ENCODE data around the gene OTC. TPM values are rescaled to one million over a fixed set of nuclear protein-coding genes. Genes with fewer than 3 reads are reported as not detected.

Gene OTC
- total RNA-seq, 2 experiments from 2014 or later, result not detected

DNA sequence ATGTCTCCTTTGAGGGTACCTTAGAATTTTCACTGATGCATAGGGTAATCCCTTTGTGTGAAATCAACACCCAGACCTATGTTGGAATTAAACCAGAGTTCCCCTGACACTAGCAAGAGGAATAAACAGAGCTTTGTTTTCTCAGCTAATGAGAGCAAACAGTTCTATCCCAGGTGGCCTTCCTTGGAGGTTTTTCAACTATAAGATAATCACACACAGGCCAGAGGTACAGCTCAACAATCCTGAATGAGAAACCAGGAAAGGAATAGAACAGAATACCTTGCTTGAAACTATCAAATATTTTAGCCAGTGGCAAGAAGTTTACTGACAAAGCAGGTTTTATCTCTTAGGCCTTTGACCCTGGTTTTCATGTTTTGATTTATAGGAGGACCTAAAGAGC lies 100.2 kb downstream of the OTC start:
- ChIA-PET POLR2A (no interaction called here), CTCF (no interaction called here)

DNA sequence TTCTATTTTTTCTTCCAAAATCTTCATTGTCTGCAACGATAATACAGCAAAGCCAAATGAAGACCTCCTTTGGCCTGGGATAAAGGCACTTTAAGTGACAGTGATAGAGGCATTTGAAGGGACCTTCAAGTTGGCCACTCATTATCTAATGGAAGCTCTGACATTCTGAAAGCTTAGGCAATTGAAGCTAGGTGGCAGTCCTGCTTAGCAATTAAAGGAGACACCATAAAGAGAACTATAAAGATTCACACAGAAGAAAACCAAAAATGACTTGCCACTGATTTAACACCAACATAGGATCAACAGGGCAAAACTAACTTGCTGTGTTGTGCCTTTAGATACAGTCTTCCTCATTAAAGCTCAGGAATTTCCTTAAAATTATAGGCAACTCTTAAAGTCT lies 105.7 kb downstream of the OTC start:
- POLR2A ChIA-PET, result no interaction called here
- CTCF ChIA-PET, result no interaction called here

DNA sequence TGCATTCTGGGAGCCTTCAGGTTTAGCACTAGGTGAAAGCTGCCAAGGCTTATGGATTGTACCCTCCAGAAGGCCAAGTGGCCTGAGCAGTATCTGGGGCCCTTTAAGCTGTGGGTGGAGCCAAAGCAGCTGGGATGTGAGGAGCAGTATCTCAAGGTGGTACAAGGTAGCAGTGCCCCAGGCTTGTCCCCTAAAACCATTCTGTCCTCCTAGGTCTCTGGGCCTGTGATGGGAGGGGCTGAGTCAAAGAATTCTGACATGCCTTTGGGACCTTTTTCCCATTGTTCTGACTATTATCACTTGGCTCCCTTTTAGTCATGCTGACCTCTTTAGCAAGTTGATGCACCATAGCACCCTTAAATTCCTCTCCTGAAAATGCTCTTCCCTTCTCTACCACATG lies 109.9 kb downstream of the OTC start:
- ChIA-PET CTCF (no interaction called here), POLR2A (no interaction called here)

DNA sequence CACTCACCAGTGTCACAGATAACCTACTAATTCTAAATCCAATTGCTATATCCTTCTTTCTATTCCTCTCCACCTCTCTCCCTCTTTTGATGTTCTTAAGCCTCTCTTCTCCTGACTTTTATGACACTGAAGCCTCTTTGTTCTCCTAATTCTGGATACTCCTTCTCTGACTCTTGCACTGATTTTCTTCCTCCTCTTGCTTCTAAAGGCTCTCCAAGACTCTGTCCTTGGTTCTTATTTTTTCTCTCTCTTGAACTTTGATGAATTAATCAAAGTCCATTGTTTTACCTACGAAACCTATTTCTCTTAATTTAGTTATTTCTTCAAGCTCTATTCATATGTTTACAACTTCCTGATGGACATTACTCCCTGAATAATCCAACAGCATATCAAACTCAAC lies 113.3 kb downstream of the OTC start:
- CTCF ChIA-PET, result no interaction called here
- POLR2A ChIA-PET, result no interaction called here

DNA sequence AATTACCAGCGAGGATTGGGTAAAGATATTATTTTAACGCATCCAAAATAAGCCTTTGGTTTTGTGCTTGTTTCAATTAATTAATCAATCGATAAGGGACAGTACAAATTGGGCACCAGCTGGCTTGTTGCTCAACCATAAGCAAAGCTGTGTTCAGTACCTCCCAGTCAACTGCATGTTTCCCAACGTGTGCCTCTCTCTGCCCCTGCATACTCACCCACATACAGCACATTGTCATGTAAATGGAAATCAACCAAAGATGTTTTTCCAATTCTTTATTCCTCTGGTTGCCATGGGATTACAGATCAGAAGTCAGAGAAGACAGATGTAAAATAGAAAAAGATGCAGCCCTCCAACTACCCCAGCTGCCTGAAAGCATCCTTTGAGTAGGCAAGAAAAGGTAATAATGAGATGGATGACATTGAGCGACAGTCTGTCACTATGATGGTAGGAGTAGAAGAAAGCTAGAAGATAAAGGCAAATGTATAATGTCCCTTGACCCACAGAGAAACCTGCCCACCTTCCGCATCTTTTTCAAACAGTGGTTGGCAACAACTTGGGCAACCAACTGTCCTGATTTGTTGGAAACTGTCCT lies 116.3 kb downstream of the OTC start:
- CTCF ChIA-PET, result no interaction called here
- POLR2A ChIA-PET, result no interaction called here

Other genes with a start within 250 kb of the OTC start
- gene SRPX, start 131.7 kb upstream of the OTC start, total RNA-seq, result not detected
- 10 to 100 TPM in 1 of 2 experiments, 1 to 10 TPM in 1; 8.3 to 10.6 TPM for gene RPGR, start 25.1 kb upstream of the OTC start, total RNA-seq
- under 1 TPM; 0.23 to 0.27 TPM for gene TSPAN7, start 208.9 kb downstream of the OTC start, total RNA-seq

All from activated CD8-positive, alpha-beta memory T cell treated with anti-CD3 and anti-CD28 coated beads for 36 hours (primary cell).